ENCODE measurements around the gene NRROS.

The NRROS gene

GRCh38 chr3:196650740-196651311 lies 11.3 kb downstream of the NRROS start:
- no peak for DNase-seq

DNA sequence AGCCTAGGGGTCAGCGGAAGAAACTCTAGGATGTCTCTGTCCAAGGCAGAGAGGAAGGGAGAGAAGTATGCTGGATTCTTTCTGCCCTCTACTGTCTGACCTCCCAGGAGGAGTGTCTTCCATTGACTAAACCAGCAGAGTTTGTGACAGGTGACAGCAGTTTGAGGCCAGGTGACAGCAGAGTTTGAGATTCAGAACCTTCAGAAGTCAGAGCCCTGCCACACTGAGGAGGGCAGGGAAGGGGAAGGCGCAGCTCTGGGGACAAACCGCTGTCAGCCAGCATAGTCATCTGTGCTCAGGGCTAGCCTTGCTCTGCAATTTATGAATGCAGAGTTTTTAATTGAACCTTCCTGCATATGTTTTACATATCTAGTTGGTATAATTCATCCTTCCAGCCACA lies 12.3 kb downstream of the NRROS start:
- DNase-seq, result no peak

DNA sequence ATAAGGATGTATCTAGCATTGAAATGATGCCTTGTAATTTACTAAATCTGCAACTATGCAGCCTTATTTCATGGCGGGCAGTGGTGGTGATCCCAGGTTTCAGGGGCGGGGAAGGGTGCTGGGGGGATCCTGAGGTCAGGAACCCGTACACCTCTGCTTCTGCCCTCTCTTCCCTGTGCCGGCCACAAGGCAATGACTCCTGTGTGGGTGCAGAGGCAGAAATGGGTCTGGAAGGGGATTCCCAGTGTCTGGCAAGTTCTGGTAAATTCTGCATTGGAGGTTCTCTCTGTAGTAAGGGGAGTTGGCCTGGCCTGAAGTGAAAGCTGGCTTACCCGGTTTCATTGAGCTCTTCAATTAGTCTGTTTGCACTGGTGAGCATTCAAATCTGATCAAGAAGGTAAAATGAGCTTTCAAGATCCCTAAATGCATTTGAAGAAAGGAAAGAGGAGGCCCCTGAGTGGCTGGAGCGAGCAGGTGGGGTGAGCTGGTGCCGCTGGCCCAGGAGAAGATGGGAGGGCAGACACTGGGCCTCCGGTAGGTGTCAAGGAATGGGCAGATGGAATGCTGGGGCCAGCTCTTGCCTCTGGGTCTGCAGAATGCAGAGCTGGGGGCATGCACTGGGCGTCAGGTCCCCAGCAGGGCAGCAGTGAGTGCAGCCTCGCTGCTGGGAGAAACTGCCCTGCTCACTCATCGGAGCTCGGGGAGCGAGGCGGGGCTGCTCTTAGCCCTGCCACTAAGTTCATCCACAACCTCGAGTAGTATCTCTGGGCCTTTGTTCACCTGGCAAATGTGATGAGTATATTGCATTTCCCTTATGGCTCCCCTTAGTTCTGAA lies 13.7 kb downstream of the NRROS start:
- DNase-seq, result no peak

- no peak for DNase-seq
Measured at GRCh38 chr3:196654006-196654734, 14.7 kb downstream of the NRROS start.

DNA sequence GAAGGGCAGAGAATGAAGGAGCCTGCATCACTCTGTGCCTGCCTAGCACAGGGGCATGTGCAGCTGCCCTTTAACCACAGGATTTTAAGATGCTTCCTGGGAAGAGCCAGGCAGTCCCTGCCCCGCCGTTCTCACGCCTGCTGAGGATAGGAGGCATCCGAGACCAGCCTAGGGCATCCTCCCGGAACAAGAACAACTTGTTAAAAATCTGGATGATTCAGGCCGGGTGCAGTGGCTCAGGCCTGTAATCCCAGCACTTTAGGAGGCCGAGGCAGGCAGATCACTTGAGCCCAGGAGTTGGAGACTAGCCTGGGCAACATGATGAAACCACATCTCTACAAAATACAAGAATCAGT lies 15.2 kb downstream of the NRROS start:
- DNase-seq, result no peak

GRCh38 chr3:196655496-196655895 lies 16.0 kb downstream of the NRROS start:
- DNase-seq, result no peak

- no peak for DNase-seq
Measured at GRCh38 chr3:196656213-196656612, 16.7 kb downstream of the NRROS start.

DNA sequence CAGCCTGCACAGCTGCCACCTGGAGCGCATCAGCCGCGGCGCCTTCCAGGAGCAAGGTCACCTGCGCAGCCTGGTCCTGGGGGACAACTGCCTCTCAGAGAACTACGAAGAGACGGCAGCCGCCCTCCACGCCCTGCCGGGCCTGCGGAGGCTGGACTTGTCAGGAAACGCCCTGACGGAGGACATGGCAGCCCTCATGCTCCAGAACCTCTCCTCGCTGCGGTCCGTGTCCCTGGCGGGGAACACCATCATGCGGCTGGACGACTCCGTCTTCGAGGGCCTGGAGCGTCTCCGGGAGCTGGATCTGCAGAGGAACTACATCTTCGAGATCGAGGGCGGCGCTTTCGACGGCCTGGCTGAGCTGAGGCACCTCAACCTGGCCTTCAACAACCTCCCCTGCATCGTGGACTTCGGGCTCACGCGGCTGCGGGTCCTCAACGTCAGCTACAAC lies 20.4 kb downstream of the NRROS start:
- DNase-seq, result no peak

GRCh38 chr3:196660381-196661166 lies 21.1 kb downstream of the NRROS start:
- DNase-seq, result no peak

GRCh38 chr3:196661400-196661799 lies 21.9 kb downstream of the NRROS start:
- no peak for DNase-seq

DNA sequence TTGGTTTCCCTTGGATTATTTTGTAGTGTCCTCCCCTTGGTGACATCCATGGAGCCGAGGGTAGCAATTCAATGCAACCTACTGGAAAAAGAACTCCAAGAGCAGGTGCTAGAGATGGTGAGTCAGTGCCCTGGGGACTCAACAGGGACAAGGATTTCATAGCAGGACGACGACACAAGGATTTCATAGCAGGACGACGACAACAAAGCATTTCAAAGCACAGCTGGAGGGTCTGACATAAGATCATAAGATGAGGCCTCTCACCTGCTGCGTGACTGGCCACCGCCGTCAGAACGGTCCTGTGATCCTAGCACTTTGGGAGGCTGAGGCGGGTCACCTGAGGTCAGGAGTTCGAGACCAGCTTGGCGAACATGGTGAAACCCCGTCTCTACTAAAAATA lies 22.5 kb downstream of the NRROS start:
- DNase-seq, result no peak

- DNase-seq, result peak in 1 of 5 experiments; percentile 31
Measured at GRCh38 chr3:196662711-196663571, 23.4 kb downstream of the NRROS start.

DNA sequence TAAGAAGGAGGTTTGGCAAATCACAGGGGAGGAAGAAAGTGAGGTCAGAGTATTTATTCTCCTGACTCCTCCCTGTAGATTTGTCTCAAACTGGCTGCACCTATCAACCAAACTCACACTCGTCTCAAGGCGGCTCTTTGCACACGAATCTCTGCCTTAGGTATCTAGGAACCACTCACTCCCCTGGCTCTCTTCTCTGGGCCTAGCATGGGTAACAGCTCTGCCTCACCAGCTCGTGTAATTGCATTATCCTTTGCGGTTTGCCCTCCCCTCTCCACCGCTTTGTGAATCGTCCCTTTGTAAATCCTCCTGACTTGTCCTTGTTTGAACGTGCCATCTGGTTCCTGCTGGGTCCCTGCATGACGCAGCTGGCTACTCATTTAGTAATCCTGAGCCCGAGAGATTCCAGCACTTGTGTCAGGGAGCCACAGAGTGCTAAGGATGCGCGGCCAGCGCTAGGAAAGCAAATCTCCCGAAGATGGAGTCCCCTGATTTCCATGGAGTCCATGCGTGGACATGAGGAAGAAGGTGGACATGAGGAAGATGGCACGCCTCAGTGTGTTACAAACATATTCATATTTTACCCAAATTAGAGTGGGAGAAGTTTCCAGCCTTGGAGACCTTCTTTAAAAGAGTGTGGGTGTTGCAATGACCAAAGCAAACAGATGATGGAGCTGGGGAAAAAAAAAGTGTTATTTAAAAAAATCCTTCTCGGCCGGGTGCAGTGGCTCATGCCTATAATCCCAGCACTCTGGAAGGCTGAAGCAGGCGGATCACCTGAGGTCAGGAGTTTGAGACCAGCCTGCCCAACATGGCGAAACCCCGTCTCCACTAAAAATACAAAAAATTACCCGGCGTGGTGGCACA lies 26.7 kb downstream of the NRROS start:
- no peak for DNase-seq

DNA sequence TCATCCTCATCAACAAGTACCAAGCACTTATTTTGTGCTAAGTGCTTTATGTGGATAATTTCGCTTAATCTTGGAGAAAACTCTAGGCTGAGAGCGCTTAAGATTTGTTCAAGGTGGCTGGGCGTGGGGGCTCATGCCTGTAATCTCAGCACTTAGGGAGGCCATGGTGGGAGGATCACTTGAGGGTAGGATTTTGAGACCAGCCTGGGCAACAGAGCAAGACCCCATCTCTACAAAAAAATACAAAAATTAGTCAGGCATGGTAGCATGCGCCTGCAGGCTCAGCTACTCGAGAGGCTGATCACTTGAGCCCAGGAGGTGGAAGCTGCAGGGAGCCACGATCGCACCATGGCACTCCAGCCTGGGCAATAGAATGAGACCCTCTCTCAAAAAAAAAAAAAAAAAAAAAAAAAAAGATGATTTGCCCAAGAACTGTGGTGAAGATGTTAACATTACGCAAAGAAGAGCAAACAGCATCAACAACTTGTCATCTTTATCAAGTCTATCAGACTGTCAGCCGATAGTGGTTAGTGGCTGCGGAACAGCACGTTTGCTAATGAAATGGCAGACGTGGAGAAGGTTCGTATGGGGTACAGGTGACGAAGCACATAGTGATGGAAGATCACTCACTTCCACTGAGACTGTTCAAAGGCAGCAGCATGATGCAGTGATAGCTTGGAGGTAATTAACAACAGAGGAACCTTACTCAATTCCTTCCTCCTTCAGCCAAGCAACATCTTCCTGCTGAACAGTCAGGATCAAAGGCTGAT lies 27.7 kb downstream of the NRROS start:
- peak in 1 of 5 experiments; percentile 42 for DNase-seq

DNA sequence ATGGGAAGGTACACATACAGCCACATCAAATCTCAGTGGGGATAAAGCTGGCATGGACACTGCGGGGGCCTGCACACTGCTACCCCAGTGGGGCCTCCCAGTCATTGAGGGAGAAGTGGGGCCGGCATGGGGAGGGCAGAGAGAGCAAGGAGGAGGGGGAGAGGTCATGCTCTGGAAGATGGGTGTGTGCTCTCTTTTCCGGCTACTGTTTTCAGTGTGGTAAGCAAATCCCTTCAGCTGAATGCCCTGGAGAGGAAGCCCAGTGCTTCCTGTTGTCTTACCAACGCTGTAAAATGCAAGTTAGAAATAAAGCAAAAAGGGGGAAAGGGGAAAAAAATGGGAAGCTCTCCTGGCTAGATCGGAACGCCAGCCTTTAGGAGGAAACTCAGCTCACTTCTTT lies 30.8 kb downstream of the NRROS start:
- peak in 1 of 5 experiments; percentile 43 for DNase-seq

GRCh38 chr3:196673632-196674031 lies 34.1 kb downstream of the NRROS start:
- DNase-seq, result no peak

GRCh38 chr3:196677353-196677752 lies 37.9 kb downstream of the NRROS start:
- no peak for DNase-seq

DNA sequence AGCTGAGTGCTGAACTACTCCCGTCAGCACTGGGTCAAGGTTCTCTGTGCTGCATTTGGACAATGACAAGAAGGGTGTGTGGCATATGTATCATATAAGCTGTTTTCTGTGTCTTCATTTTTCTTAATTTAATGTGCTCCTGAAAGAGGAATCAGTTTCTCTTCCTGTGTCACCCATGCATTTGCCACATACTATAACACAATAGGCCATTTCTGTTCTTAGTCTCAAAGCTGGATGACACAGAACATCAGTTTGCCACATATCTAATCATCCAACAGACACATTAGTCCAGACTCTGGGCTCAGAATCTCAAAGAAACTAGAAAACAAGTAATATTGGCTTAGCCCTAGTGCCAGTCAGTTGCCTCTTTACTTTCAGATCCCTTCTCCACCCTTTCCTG lies 38.4 kb downstream of the NRROS start:
- DNase-seq, result no peak

DNA sequence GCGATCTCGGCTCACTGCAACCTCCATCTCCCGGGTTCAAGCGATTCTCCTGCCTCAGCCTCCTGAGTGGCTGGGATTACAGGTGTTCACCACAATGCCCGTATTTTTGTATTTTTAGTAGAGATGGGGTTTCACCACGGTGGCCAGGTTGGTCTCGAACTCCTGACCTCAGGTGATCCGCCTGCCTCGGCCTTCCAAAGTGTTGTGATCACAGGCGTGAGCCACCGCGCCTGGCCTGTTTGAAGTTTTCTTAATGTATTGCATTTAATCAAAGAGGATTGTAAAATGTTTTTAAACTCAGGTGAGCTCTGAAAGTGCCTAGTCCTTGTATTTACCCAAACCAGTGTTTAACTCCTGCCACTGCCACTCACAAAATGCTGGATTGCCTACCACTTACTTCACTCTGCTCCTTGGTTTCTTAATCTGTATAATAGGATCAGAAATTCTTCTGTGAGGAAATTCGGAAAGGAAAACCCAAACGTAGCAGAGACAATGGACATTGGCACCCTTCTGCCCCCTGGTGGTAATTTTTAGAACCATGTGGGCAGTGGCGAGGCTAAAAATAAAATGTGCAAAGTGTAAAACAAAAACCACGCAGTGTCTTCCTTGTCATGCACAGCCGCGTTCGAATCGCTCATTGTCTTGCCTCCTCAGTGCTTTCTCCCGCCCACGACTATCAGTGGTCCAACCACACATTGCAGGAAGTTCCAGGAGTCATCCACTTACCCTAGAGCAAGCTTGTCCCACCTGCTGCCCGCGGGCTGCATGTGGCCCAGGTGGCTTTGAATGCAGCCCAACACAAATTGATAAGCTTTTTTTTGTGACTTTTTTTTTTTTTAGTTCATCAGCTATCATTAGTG lies 45.3 kb downstream of the NRROS start:
- DNase-seq, result peak in 4 of 5 experiments; percentile 46 to 84 (median 49)

All from T-helper 2 cell (primary cell).